ENCODE results near the gene ZCCHC4.

ZCCHC4 gene, protein sequence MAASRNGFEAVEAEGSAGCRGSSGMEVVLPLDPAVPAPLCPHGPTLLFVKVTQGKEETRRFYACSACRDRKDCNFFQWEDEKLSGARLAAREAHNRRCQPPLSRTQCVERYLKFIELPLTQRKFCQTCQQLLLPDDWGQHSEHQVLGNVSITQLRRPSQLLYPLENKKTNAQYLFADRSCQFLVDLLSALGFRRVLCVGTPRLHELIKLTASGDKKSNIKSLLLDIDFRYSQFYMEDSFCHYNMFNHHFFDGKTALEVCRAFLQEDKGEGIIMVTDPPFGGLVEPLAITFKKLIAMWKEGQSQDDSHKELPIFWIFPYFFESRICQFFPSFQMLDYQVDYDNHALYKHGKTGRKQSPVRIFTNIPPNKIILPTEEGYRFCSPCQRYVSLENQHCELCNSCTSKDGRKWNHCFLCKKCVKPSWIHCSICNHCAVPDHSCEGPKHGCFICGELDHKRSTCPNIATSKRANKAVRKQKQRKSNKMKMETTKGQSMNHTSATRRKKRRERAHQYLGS

DNA sequence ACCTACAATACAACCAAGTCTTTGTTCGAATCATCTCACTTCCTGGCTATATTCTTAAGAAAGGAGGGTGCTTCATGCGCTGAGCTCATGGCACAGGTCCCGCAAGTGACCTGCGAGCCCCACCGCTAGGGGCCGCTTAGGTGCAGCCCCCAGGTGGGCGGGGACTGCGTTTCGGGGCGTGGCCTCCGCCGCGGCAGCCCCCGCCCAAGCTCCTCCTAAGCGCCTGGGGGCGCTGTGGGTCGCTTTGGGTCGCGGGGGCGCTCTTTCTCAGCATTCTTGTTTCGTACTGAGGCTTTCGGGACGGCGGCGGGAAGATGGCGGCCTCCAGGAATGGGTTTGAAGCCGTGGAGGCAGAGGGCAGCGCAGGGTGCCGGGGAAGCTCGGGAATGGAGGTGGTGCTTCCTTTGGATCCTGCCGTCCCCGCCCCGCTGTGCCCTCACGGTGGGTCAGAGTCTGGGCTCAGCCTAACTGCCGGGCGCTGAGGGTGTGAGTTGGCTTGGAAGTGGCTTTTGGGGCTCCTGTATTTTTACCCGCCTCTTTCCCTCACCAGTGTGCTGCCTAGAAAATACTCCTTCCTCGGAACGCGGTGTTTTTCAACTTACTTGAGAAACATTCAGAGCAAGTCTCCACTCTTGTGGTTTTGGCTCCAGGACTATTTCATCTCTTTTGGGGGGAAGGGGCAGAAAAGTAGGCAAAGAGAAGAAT, at the start of gene ZCCHC4:
Gene ZCCHC4, plus strand, starts transcription at position 279 of the 705 bp plus-strand sequence. Its CDS starts 36 bp downstream, at position 315.
- DNase-seq = peak; percentile 38

DNA sequence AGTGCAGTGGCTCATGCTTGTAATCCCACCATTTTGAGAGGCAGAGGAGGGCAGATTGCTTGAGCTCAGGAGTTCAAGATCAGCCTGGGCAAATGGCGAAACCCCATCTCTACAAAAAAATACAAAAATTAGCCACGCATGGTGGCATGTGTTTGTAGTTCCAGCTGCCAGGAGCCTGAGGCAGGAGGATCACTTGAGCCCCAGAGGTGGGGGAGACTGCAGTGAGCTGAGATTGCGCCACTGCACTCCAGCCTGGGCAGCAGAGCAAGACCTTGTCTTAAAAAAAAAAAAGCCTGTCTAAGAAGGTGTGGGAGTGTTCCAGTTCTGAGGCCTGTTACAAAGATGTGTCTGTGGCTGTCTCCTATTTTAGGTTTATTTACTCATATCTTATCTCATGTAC, 40.7 kb upstream of the ZCCHC4 start:
- DNase-seq = no peak

DNA sequence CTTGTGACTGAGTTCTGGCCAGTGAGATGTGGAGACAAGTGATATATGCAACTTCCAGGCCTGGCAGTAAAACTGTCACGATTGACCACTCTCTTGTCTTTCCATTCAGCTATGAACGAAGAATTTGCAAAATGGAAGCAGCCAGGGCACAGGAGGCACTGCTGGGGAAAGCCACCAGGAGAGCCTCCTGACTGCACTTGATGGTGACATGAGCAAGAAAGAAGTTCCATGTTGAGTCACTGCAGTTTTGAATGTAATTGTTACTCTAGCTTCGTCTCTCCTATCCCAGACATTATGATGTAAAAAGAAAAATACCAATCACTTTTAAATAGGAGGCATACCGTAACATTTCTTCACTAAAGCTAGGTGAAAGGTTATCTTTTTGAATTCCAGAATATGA, 32.4 kb upstream of the ZCCHC4 start:
- DNase-seq = no peak

DNA sequence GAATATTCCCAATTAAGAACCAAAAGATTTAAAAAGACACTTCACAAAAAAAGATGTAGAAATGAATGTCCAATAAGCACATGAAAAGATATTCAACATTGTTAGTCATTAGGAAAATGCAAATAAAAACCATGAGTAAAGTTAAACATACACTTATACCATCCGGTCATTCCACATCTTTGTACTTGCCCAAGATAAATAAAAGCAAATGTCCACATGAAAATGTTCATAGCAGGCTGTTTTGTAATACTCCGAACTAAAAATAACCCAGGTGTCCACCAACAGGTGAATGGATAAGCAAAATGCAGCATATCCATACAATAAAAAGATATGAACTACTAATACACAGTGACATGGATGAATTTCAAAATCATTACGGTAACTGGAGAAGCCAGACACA, 28.6 kb upstream of the ZCCHC4 start:
- DNase-seq = no peak

DNA sequence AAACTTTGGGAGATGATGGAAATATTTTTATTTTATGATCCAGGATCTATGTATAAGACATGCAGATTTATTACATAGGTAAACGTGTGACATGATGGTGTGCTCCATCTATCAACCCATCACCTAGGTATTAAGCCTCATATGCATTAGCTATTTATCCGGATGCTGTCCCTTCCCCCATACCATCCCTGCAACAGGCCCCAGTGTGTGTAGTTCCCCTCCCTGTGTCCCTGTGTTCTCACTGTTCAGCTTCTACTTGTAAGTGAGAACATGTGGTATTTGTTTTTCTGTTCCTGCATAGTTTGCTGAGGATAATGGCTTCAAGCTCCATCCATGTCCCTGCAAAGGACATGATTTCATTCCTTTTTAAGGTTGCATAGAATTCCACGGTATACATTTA, 28.1 kb upstream of the ZCCHC4 start:
- no peak for DNase-seq

DNA sequence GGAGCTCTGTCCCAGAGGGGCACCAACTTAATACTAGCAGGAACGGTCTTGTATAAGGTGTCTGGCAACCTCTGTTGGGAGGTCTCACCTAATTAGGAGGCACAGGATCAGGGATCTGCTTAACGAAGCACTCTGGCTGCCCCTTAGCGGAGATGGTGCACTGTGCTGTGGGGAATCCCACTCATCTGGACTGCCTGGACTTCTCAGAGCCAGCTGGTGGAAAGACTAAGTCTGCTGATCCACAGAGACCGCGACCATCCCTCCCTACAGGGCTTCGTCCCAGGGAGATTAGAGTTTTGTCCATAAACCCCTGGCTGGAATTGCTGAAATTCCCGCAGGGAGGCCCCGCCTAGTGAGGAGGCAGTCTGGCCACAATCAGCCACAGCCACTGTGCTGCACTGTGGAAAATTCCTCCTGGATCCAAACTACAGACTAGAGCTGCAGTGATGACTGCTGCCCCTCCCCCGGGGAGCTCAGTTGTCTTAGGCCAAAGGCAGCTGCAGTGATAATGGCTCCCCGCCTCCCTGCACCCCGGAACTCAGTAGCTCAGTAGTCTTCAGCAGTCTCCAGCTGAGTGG, 22.0 kb upstream of the ZCCHC4 start:
- no peak for DNase-seq

DNA sequence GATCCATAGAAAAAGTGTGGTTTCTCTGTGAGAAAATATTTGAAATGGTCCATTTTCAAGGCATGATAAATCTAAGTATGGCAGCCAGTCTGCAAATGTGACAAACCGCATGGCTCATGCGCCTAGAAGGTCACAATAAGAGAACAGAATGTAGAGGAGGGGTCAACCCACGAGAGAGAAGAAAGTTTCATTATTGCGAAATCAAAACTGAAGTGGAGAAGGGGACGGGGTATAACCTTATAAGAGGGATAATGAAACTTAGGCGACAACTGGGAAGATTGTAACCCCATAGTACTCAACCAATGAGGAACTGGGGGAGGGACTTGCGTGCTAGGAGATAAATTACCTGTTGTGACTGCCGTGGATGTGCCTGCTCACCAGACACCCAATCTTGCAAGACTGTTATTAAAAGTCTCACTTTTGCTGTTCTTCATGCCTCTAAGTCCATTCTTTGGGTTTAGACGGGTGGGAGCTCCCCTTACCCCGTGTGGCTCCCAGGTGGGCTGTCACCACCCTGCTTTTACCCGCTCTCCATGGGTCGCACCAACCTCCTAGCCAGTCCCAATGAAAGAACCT, 21.3 kb upstream of the ZCCHC4 start:
- DNase-seq = no peak

DNA sequence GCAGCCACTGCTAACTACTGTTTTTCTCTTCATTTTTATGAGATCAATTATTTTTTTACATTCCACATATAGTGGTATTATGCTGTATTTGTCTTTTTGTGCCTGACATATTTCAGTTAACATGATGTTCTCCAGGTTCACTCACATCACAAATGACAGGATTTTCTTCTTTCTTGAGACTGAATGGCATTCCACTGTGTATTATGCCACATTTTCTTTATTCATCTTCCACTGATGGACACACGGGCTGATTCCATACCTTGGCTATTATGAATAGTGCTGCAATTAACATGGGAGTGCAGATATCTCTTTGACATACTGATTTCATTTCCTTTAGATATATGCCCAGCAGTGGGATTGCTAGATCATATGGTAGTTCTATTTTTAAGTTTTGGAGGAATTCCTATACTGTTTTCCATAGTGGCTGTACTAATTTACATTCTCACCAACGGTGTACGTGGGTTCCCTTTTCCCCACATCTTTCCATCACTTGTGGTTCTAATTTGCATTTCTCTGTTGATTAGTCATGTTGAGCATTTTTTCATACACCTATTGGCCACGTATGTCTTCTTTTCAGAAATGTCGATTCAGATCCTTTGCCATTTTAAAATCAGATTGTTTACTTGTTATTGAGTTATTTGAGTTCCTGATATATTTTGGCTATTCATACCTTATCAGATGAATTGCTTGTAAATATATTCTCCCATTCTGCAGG, 14.9 kb upstream of the ZCCHC4 start:
- no peak for DNase-seq

DNA sequence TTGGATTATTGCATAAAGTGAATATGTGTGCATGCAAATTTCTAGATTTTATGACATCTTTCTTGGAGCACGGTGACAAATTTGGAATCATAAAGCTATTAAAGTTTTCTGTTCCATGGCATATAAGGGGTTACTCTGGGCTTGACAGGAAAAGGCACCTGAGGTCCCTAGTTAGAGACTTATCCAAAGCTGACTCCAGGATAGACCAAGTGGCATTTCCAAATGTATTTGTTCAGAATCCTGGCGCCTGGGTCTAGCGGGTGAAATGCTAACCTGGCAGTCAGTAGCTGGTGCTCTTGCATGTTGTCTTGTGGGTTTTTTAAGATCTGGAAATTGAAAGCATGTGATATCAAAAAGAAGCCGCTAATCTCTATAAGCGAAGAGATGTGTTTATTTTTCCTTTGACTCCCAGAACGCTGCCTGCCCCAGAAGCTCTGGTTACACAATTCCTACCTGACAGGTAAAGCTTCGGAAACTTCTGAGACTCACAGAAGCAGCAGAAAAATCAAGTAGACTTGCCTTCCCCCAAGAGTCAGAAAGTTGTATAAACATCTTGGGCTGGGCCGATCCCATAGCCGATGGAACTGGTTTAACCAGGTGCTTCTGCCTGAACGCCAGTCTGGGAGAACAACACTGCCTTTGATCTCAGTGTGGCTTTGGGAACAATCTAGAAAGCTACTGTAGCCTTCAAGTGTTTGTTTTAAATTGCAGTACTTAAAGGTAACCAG, 12.9 kb upstream of the ZCCHC4 start:
- peak; percentile 25 for DNase-seq

DNA sequence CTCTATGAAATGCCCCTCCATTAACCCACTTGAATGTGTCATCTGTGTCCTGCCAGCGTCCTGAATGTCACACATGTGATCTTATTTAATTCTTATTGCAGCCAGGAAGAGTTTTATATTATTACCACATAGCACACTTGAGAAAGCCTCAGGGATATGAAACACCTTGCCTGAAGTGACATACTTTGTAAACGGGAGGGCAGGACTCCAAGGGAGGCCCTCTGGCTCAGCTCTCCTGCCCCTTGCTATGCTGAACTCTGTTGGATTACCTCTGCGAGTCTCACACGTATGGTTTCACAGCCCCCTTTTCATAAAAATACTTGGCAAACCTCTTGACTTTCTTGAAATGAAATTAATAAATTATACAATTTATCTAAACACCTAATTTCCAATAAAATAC, 11.1 kb upstream of the ZCCHC4 start:
- no peak for DNase-seq

DNA sequence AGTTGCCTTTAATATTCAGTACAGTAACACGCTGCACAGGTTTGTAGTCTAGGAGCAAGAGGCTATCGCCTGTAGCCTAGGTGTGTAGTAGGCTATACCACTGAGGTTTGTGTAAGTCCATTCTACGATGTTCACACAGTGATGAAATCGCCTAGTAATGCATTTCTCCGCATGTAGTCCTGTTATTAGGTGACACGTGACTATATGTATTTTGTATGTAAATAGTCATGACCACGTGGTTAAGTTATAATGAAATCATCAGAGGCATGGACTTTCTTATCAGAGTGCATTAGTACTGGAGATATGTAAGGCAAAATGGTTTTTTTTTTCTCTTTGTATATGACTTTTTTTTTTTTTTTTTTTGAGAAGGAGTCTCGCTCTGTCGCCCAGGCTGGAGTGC, 9.9 kb upstream of the ZCCHC4 start:
- DNase-seq = no peak

DNA sequence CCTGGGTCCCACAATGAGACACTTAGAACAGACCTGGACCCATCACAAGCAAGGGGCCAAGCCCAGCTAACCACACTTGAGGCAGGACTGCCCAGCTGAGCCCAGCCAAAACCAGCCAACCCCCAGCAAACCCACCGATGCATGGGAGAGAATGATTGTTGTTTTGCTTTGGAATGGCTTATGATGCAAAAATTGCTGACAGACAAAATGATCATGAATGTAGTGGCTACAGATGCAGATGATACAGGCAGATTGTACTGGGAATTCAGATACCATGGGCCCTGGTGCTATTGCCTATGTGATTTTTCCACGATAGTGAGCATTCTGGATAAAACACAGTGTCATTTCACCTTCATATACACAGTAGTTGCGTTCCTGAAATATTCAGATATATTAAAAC, 9.0 kb upstream of the ZCCHC4 start:
- DNase-seq = no peak

DNA sequence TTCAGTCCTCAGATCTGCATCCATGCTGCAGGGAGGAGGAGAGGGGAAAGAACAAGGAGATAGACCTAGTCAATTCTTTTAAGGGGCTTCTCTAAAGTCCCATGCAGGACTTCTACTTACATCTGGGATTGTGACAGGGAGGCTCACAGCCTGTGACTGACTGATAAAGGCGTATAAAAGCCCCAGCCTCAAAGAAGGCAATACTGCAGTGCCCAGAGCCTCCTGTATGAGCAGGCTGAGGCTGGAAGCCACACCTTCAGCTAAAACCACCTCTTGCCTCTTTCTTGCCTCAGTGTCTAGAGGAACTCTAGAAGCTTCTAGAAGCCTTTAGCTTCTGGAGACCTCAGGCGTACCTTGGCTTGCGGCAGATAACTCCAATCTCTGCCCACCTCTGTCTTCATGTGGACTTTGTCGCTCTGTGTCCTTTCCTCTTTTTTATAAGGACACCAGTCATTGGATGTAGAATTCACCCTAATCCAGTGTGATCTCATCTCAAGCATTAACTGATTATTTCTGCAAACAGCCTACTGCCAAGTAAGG, 6.0 kb upstream of the ZCCHC4 start:
- DNase-seq = no peak

DNA sequence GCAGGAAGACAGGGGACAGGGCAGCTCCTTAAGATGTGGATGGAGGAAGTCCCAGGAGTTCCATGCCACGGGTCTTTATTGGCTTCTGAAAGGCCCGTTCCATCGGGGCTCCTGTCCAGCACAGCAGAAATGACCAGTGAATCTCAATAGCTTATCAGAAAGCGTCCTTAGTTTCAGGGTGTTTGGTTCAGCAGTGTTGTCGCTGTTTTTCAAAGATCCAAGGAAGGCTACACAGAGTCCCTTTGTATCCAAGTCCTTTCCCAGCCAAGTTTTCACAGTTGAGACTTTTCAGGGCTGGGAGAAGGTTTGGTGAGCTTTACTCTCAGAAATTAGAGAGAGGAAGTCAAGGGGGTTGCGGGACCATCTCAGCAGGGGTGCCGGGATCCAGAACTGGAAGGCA, 5.0 kb upstream of the ZCCHC4 start:
- DNase-seq = no peak

DNA sequence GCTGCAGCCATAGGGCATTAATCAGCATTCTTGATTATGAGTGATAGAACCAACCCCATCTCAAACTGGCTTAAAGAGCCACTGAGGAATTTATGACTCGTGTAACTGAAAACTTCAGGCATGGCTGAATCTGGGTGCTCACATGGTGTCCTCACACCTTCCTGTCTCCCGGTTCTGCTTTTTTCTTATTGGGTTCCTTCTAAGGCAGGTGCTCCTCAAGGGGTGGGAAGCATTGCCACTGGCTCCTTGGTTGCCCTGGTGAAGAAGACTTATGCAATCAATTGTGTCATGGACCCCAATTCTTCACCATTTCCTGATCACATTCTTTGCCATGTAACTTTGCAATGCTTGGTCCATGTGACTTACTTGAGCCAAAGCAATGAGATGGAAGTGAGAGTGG, 4.3 kb upstream of the ZCCHC4 start:
- no peak for DNase-seq

DNA sequence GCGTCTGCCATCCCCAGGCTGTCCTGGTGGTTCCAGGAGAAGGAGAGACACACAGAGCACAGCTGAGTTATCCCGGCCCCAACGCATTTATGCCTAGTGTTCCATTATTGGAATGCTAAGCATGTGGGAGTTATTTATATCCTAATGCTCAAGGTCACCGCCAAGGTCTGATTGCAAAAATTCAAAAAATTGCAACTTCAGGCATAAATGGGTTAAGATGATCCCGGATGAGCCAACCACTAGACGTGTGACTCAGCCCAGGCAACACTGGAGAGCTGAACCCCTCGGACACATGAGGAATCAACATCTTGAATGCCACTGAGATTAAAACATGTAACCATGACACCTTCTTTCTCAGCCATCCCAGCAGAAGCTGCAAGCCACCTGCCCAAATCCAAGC, 3.8 kb upstream of the ZCCHC4 start:
- no peak for DNase-seq

DNA sequence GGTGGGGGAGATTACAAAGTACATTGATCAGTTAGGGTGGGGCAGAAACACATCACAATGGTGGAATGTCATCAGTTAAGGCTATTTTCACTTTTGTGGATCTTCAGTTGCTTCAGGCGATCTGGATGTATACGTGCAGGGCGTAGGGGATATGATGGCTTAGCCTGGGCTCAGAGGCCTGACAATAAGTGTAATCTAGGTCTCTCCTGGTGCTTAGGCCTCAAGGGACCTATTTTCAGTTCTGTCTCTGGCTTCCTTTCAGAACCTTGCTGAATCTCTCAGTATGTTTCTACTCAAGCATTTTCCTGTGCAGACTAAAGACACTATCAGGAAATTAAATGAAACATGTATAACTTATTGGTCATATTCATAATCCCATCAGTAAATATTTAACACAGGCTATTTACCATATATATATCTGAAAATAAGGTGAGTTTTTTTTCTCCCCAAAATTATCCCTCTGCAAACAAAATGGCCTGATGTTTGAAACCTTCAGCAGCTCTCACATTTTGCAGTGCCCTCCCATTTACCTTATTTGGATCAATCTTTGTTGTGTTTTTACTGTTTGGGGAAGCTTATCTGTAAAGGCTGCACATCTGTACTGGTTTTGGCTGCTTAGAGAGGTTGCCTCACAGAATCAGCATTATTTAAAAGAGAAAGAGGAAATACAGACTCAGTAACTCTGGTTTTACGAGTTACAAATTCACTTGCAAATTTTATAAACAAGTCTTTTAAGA, 2.3 kb upstream of the ZCCHC4 start:
- no peak for DNase-seq

DNA sequence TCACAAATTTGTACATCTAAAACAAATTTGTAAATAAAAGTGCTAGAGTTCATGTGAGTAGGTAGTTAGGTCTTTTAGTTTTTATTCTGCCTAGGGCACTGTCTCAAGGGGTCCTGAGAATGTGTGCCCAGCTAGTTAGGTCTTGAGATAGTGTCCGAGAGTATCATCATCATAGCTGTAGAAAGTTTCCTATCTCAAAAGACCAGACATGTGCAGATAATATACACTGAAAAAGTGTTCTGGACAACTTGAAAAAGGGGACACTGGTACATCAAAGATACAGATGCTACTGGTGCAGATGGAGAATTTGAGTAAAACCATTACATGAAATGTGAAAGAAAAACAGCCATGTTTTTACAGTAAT, 1.8 kb upstream of the ZCCHC4 start:
- DNase-seq = no peak

DNA sequence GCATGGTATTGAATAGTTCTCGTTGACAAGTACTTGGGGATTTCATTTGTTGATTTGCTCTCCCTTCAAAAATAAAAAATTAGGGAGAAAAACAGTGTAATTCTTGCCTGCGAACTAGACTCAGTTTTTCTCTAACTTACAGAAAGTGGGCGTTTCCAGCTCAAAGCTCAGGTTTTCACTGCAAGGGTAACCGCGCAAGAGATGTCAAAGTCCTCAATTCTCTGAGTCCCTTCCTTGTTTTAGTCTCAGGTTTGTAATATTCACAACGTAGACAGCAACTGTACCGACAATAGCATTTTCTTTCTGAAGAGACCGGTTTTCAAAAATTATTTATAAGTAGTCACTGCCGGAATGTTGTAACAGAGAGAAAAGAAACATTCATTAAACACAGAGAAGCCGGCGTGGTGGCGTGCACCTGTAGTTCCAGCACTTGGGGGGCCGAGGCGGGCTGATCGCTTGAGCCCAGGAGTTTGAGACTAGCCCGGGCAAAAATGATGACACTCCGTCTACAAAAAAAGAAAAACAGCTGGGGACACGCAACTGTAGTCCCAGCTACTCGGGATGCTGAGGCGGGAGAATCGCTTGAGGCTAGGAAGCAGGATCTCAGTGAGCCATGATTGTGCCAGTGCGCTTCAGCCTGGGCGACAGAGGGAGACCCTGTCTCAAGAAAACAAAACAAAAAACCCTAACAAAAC, 774 bp downstream of the ZCCHC4 start:
- no peak for DNase-seq

DNA sequence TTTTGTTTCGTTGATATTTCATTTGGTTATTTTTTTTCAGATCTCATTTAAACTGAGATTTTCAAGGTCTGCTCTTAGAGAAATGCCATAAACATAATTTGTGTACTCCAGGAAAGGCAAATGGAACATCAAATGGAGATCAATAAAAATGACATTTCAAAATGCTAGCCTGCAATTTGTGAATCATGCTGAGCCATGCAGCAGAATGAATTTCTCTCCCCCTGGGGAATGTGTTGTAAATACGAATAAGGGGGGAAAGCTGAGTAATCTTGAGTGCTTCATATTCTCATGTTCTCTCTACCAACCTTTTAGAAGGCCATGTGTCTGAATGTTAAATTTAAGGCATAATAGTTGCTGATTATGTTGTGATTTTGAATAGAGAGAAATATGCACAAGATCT, 7.8 kb downstream of the ZCCHC4 start:
- DNase-seq = no peak

DNA sequence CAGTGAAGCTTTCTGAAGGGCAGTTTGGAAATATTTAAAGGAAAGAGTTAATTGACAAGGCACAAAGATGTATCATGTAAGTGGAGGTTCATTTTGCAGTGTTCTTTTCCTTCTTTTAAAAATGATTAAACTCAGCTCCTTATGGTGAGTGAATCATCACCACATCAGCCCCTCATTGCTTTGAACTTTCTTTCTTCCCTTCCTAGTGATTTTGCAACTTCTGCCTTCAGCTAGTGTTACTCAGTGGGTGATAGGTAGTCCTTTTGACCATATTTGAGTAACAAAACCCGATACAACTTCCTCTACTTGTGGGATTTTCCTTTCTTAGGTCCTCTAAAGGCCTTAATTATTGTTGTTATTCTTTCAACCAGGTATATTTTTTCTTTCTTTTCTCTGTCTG, 8.2 kb downstream of the ZCCHC4 start:
- DNase-seq = no peak
